ENCODE measurements around the gene CDH13. TPM values are rescaled to one million over a fixed set of nuclear protein-coding genes. Genes with fewer than 3 reads are reported as not detected.

CDH13 gene
- total RNA-seq, 4 donors from 2014 or later: 6.4 to 19.7 (median 11.7) TPM

GRCh38 chr16:83539736-83540490 lies 913.1 kb downstream of the CDH13 start:
- TF ChIP-seq, protein P1, sequence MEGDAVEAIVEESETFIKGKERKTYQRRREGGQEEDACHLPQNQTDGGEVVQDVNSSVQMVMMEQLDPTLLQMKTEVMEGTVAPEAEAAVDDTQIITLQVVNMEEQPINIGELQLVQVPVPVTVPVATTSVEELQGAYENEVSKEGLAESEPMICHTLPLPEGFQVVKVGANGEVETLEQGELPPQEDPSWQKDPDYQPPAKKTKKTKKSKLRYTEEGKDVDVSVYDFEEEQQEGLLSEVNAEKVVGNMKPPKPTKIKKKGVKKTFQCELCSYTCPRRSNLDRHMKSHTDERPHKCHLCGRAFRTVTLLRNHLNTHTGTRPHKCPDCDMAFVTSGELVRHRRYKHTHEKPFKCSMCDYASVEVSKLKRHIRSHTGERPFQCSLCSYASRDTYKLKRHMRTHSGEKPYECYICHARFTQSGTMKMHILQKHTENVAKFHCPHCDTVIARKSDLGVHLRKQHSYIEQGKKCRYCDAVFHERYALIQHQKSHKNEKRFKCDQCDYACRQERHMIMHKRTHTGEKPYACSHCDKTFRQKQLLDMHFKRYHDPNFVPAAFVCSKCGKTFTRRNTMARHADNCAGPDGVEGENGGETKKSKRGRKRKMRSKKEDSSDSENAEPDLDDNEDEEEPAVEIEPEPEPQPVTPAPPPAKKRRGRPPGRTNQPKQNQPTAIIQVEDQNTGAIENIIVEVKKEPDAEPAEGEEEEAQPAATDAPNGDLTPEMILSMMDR (IDR thresholded peaks at IDR 0.05; ENCODE audit: low read depth): no peak

GRCh38 chr16:83541231-83541630 lies 914.5 kb downstream of the CDH13 start:
- TF ChIP-seq, protein P1 (IDR thresholded peaks at IDR 0.05; ENCODE audit: low read depth): no peak

GRCh38 chr16:83542491-83542890 lies 915.7 kb downstream of the CDH13 start:
- TF ChIP-seq, protein P1 (IDR thresholded peaks at IDR 0.05; ENCODE audit: low read depth): no peak

GRCh38 chr16:83549316-83550182 lies 922.8 kb downstream of the CDH13 start:
- TF ChIP-seq, protein P1 (IDR thresholded peaks at IDR 0.05; ENCODE audit: low read depth): no peak

DNA sequence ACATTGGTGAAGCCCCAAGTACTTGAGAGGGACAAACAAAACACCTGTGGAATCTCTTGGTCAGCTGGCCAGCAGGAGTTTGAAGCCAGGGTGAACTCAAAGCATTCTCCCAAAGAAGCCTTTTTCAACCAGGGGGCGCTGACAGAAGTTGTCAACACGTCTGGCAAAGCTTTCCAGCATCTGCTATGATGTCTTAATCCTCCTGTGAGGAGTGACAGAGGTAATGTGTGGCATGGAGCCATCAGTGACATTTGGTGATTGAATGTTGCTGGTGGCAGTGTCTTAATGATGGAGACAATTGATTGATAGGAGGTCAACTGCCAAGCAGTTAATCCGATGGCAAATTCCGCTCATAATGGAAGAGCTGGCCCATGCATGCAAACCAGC lies 923.4 kb downstream of the CDH13 start:
- TF ChIP-seq, protein P1 (IDR thresholded peaks at IDR 0.05; ENCODE audit: low read depth): no peak

GRCh38 chr16:83552228-83552627 lies 925.5 kb downstream of the CDH13 start:
- TF ChIP-seq, protein P1 (IDR thresholded peaks at IDR 0.05; ENCODE audit: low read depth): no peak

DNA sequence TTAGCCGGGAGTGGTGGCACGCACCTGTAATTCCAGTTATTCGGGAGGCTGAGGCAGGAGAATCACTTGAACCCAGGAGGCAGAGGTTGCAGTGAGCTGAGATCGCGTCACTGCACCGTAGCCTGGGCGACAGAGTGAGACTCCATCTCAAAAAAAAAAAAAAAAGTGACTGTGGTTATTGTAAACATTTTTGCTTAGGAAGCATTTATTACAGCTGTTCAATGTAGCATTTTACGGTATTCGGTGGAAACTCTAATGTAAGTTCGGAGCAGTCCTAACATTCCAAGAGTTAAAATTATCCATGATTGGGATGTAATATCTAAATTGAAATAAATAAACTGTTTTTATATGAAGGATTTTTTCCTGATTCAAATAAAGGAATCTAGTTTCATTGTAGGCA lies 926.2 kb downstream of the CDH13 start:
- TF ChIP-seq, protein P1 (IDR thresholded peaks at IDR 0.05; ENCODE audit: low read depth): no peak
